ENCODE results near the gene STK10. TPM values are rescaled to one million over a fixed set of nuclear protein-coding genes. Genes with fewer than 3 reads are reported as not detected.

The STK10 gene
- total RNA-seq, 2 experiments from 2014 or later = 98.2 to 104 TPM

GRCh38 chr5:172002310-172002709 is 185.7 kb downstream of the STK10 start:
- POLR2A ChIA-PET = no interaction called here
- H3K27ac Mint-ChIP-seq = no peak overlapping the region
- no peak overlapping the region for H3K4me3 Mint-ChIP-seq
- DNase-seq = no peak
- H3K27me3 Mint-ChIP-seq = no peaks in the 10 kb centered on the region
- intact Hi-C loops (cut with micrococcal nuclease) = loop anchor here (10.0 kb wide), 1 partner anchor 772 kb away; the partner anchor contains the start of gene DUSP1
- H3K9me3 Mint-ChIP-seq = no peaks in the 10 kb centered on the region
- CTCF ChIA-PET = no interaction called here
- peaks cover 10% of the 10 kb centered on the region for H3K36me3 Mint-ChIP-seq
- H3K4me1 Mint-ChIP-seq (ENCODE audit: low read depth) = peaks cover 70% of the 10 kb centered on the region

GRCh38 chr5:171999877-172000276 is 188.1 kb downstream of the STK10 start:
- CTCF ChIA-PET = no interaction called here
- H3K4me3 Mint-ChIP-seq = no peak overlapping the region

DNA sequence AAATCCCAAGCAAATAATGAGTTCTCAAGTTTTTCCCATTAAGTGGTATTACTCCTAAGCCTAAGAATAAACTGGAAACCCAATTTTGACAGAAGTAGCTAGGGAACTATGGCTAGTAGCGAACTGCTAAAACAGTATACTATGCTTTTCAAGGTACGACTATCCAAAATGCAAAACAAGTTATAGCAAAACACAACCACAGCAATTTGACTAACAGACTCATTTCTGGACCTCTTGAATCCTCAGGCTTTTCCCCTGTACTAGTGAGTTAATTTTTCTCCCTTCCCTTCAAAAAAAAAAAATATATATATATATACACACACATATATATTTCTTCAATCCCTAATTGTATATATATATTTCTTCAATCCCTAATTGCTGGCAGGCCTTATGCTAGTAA is 188.9 kb downstream of the STK10 start:
- ChIA-PET CTCF (interaction anchor here (0.7 to 1.2 kb wide), 2 partner anchors 14 to 87 kb away, joined by 4 to 6 read pairs; no protein-coding TSS in a partner anchor), POLR2A (interaction anchor here (0.7 to 2.5 kb wide), 3 partner anchors 8 to 14 kb away, joined by 3 to 7 read pairs (median 5); partner anchors contain the start of gene FBXW11)
- Mint-ChIP-seq H3K4me1 (ENCODE audit: low read depth) (peaks cover 63% of the 10 kb centered on the region), H3K27ac (no peak overlapping the region), H3K4me3 (no peak overlapping the region), H3K9me3 (no peaks in the 10 kb centered on the region), H3K27me3 (no peaks in the 10 kb centered on the region), H3K36me3 (peaks cover 9% of the 10 kb centered on the region)
- intact Hi-C loops (cut with micrococcal nuclease) = loop anchor here (1.0 kb wide), 1 partner anchor 10 kb away; no protein-coding TSS in a partner anchor
- no peak for DNase-seq

More at GRCh38 chr5:171999877-172000276, 188.1 kb downstream of the STK10 start:
- intact Hi-C loops (cut with micrococcal nuclease) = loop anchor here (1.0 to 10.0 kb wide), 2 partner anchors 11 to 775 kb away; partner anchors contain the start of gene DUSP1
- no peak for DNase-seq
- H3K27ac Mint-ChIP-seq = no peak overlapping the region
- no peaks in the 10 kb centered on the region for H3K27me3 Mint-ChIP-seq
- H3K36me3 Mint-ChIP-seq = peaks cover 9% of the 10 kb centered on the region
- POLR2A ChIA-PET = interaction anchor here (1.9 kb wide), 1 partner anchor 10 kb away, joined by 5 read pairs; no protein-coding TSS in a partner anchor
- H3K9me3 Mint-ChIP-seq = no peaks in the 10 kb centered on the region
- H3K4me1 Mint-ChIP-seq (ENCODE audit: low read depth) = peaks cover 67% of the 10 kb centered on the region

DNA sequence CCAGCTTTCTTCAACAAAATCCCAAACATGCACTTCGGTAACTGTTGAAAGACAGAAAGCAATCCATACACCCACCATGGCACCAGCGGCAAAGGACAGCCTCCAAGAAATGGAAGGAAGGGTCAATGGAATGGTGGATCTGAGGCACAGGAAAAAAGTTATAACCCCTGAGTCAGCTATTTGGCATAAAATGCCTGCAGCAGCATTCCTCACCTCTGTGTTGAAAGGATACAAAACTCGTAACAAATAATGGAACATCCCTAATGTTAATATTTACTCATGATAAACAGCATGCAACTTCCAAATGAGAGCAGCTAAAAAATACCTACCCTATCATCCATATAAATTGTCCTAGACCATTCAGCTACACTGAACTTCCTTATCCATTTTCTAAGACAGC is 191.0 kb downstream of the STK10 start:
- POLR2A ChIA-PET = interaction anchor here (2.5 kb wide), 1 partner anchor 10 kb away, joined by 7 read pairs; the partner anchor contains the start of gene FBXW11
- CTCF ChIA-PET = interaction anchor here (0.8 to 2.3 kb wide), 3 partner anchors 10 to 192 kb away, joined by 3 to 6 read pairs (median 5); no protein-coding TSS in a partner anchor

DNA sequence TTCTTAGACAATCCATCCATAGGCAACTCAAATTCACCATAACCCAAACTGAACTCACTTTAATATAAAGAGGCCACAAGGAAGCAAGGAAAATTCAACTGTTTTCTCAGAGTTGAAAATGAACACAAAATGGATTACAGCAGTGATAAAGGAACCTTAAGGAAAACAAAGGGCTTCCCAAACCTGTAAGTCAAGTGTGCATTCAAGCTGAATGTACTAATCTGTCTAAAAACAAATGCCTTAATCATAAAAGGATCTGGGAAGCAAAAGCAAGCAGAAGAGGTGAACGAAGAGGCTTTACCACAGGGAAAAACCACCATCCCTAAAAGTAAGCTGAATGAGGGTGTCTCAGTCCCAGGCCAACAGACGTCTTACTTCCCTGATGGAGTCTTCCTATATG is 195.2 kb downstream of the STK10 start:
- intact Hi-C loops (cut with micrococcal nuclease) = no loop called here
- H3K9me3 Mint-ChIP-seq = no peaks in the 10 kb centered on the region
- DNase-seq = no peak
- peaks cover 30% of the 10 kb centered on the region for H3K36me3 Mint-ChIP-seq
- no peak overlapping the region for H3K4me3 Mint-ChIP-seq
- ChIA-PET CTCF (interaction anchor here (2.1 kb wide), 1 partner anchor 13 kb away, joined by 8 read pairs; the partner anchor contains the start of gene FBXW11), POLR2A (no interaction called here)
- H3K27me3 Mint-ChIP-seq = no peaks in the 10 kb centered on the region
- no peak overlapping the region for H3K27ac Mint-ChIP-seq
- H3K4me1 Mint-ChIP-seq (ENCODE audit: low read depth) = peaks cover 44% of the 10 kb centered on the region

More for the DNA sequence above, 191.0 kb downstream of the STK10 start:
- Mint-ChIP-seq H3K4me1 (ENCODE audit: low read depth) (peaks cover 48% of the 10 kb centered on the region), H3K27ac (no peak overlapping the region), H3K27me3 (no peaks in the 10 kb centered on the region), H3K4me3 (no peak overlapping the region), H3K9me3 (no peaks in the 10 kb centered on the region), H3K36me3 (peaks cover 15% of the 10 kb centered on the region)
- DNase-seq = no peak
- intact Hi-C loops (cut with micrococcal nuclease) = no loop called here

- DNase-seq = no peak
- H3K27ac Mint-ChIP-seq = no peak overlapping the region
- no peak overlapping the region for H3K4me3 Mint-ChIP-seq
- CTCF ChIA-PET = interaction anchor here (2.1 kb wide), 1 partner anchor 14 kb away, joined by 8 read pairs; the partner anchor contains the start of gene FBXW11
- no peaks in the 10 kb centered on the region for H3K27me3 Mint-ChIP-seq
- no peaks in the 10 kb centered on the region for H3K9me3 Mint-ChIP-seq
- intact Hi-C loops (cut with micrococcal nuclease) = no loop called here
- POLR2A ChIA-PET = interaction anchor here (1.4 kb wide), 1 partner anchor 14 kb away, joined by 5 read pairs; the partner anchor contains the start of gene FBXW11
- H3K36me3 Mint-ChIP-seq = peaks cover 31% of the 10 kb centered on the region
- H3K4me1 Mint-ChIP-seq (ENCODE audit: low read depth) = peaks cover 42% of the 10 kb centered on the region
Observed at GRCh38 chr5:171992305-171992704, 195.7 kb downstream of the STK10 start.

Other genes with a start within 250 kb of the STK10 start
- gene FBXW11, start 181.6 kb downstream of the STK10 start, total RNA-seq = 10 to 100 TPM; 47.2 to 47.4 TPM
- not detected for gene EFCAB9, start 5.9 kb upstream of the STK10 start, total RNA-seq
- 1 to 10 TPM; 4.6 to 4.9 TPM for gene UBTD2, start 95.5 kb upstream of the STK10 start, total RNA-seq